DOHH2 (cell line): Measurements from ENCODE around the gene RASA2.
"Not testable (repeated sequence)": the region's sequence is repeated elsewhere in the genome, so short reads cannot be mapped to it uniquely, and the experiment has no call there.

Experiments
- H3F3A ChIP-seq: fragments of 200-600 bp; sonication (generic), shearing (Covaris generic); 2 replicates; pipeline ENCODE4 v1.6.0; 2016; ENCODE audit warnings: antibody characterized with exemption, mild to moderate bottlenecking; ENCODE audit not compliant: control insufficient read depth, insufficient read depth
- H3K27ac ChIP-seq: fragments of 200-600 bp; sonication (generic); 2 replicates; pipeline ENCODE4 v1.5.1; 2014; ENCODE audit warnings: low read depth, mild to moderate bottlenecking, low read length, moderate library complexity
- H3K27me3 ChIP-seq: fragments of 200-600 bp; sonication (generic); 2 replicates; pipeline ENCODE4 v1.6.1; 2014; ENCODE audit warnings: mild to moderate bottlenecking, low read length, mixed read lengths; ENCODE audit not compliant: control insufficient read depth
- H3K36me3 ChIP-seq: fragments of 200-600 bp; sonication (generic); 2 replicates; pipeline ENCODE4 v1.6.1; 2014; ENCODE audit warnings: mild to moderate bottlenecking, low read length, moderate library complexity, mixed read lengths; ENCODE audit not compliant: control insufficient read depth
- H3K4me1 ChIP-seq: fragments of 200-600 bp; sonication (generic); 2 replicates; pipeline ENCODE4 v1.6.1; 2014; ENCODE audit warnings: mild to moderate bottlenecking, low read length, mixed read lengths; ENCODE audit not compliant: control insufficient read depth
- H3K4me2 ChIP-seq: fragments of 200-600 bp; sonication (generic); 2 replicates; pipeline ENCODE4 v1.6.0; 2014; ENCODE audit warnings: mild to moderate bottlenecking, low read length, moderate library complexity
- H3K4me3 ChIP-seq: fragments of 200-600 bp; sonication (generic); 2 replicates; pipeline ENCODE4 v1.5.1; 2014; ENCODE audit warnings: mild to moderate bottlenecking, low read length, mixed read lengths
- H3K79me2 ChIP-seq: fragments of 200-600 bp; sonication (generic); 2 replicates; pipeline ENCODE4 v1.6.1; 2014; ENCODE audit warnings: mild to moderate bottlenecking, low read length, mixed read lengths; ENCODE audit not compliant: control insufficient read depth
- H3K9me2 ChIP-seq: fragments of 200-600 bp; sonication (generic); replicated peaks from 2 replicates; pipeline ENCODE4 v1.6.1; 2014; ENCODE audit warnings: mild to moderate bottlenecking, low read length, mixed read lengths; ENCODE audit not compliant: control insufficient read depth
- H3K9me3 ChIP-seq: fragments of 200-600 bp; sonication (generic); 2 replicates; pipeline ENCODE4 v1.6.1; 2014; ENCODE audit warnings: antibody characterized with exemption, low read length, mixed read lengths; ENCODE audit not compliant: control insufficient read depth, insufficient read depth
- H4K20me1 ChIP-seq: fragments of 200-600 bp; sonication (generic); 2 replicates; pipeline ENCODE4 v1.6.0; 2014; ENCODE audit warnings: low read depth, mild to moderate bottlenecking, antibody characterized with exemption, low read length, moderate library complexity; ENCODE audit not compliant: control insufficient read depth, insufficient read depth
- EZH2phosphoT487 ChIP-seq: fragments of 200-600 bp; sonication (generic); IDR thresholded peaks from 2 replicates; pipeline ENCODE4 v1.6.1; 2017; ENCODE audit warnings: borderline replicate concordance, mild to moderate bottlenecking, antibody characterized with exemption, low read length, moderate library complexity, mixed read lengths
- TF ChIP-seq, protein P1 (sequence below): fragments of 200-600 bp; sonication (generic); IDR thresholded peaks from one replicate; pipeline ENCODE4 v1.5.1; 2014; ENCODE audit warnings: antibody characterized with exemption, mild to moderate bottlenecking, low read depth, low read length; ENCODE audit not compliant: poor library complexity, severe bottlenecking

RASA2 gene

GRCh38 chr3:141623691-141624090 lies 136.9 kb downstream of the RASA2 start:
- Histone ChIP-seq H3K4me1 (no peaks in the 10 kb centered on the region), H3K9me3 (peaks cover 4% of the 10 kb centered on the region), H3F3A (no peaks in the 10 kb centered on the region), H3K27ac (no peak overlapping the region), H3K4me2 (no peak overlapping the region), H3K79me2 (no peaks in the 10 kb centered on the region), H4K20me1 (no peaks in the 10 kb centered on the region), H3K27me3 (no peaks in the 10 kb centered on the region), H3K36me3 (no peaks in the 10 kb centered on the region), H3K9me2 (no peaks in the 10 kb centered on the region), H3K4me3 (no peak overlapping the region)
- TF ChIP-seq EZH2phosphoT487, result no peak
- TF ChIP-seq, protein P1, sequence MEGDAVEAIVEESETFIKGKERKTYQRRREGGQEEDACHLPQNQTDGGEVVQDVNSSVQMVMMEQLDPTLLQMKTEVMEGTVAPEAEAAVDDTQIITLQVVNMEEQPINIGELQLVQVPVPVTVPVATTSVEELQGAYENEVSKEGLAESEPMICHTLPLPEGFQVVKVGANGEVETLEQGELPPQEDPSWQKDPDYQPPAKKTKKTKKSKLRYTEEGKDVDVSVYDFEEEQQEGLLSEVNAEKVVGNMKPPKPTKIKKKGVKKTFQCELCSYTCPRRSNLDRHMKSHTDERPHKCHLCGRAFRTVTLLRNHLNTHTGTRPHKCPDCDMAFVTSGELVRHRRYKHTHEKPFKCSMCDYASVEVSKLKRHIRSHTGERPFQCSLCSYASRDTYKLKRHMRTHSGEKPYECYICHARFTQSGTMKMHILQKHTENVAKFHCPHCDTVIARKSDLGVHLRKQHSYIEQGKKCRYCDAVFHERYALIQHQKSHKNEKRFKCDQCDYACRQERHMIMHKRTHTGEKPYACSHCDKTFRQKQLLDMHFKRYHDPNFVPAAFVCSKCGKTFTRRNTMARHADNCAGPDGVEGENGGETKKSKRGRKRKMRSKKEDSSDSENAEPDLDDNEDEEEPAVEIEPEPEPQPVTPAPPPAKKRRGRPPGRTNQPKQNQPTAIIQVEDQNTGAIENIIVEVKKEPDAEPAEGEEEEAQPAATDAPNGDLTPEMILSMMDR, result no peak

- peaks cover 4% of the 10 kb centered on the region for H3K9me3 ChIP-seq
- no peaks in the 10 kb centered on the region for H3F3A ChIP-seq
- no peaks in the 10 kb centered on the region for H3K9me2 ChIP-seq
- H3K4me3 ChIP-seq, result no peak overlapping the region
- H3K4me2 ChIP-seq, result no peak overlapping the region
- H4K20me1 ChIP-seq, result no peaks in the 10 kb centered on the region
- H3K27me3 ChIP-seq, result no peaks in the 10 kb centered on the region
- TF ChIP-seq, protein P1, result no peak
- no peak for TF ChIP-seq EZH2phosphoT487
- H3K79me2 ChIP-seq, result no peaks in the 10 kb centered on the region
- H3K36me3 ChIP-seq, result no peaks in the 10 kb centered on the region
- no peaks in the 10 kb centered on the region for H3K4me1 ChIP-seq
- no peak overlapping the region for H3K27ac ChIP-seq
Observed at GRCh38 chr3:141625506-141625905, 138.7 kb downstream of the RASA2 start.

GRCh38 chr3:141628334-141628733 lies 141.5 kb downstream of the RASA2 start:
- H3K4me3 ChIP-seq, H3F3A ChIP-seq, H3K9me3 ChIP-seq, H3K27ac ChIP-seq, H3K79me2 ChIP-seq, H4K20me1 ChIP-seq, H3K27me3 ChIP-seq, H3K4me2 ChIP-seq, H3K9me2 ChIP-seq, H3K36me3 ChIP-seq, H3K4me1 ChIP-seq: not testable (repeated sequence)

DNA sequence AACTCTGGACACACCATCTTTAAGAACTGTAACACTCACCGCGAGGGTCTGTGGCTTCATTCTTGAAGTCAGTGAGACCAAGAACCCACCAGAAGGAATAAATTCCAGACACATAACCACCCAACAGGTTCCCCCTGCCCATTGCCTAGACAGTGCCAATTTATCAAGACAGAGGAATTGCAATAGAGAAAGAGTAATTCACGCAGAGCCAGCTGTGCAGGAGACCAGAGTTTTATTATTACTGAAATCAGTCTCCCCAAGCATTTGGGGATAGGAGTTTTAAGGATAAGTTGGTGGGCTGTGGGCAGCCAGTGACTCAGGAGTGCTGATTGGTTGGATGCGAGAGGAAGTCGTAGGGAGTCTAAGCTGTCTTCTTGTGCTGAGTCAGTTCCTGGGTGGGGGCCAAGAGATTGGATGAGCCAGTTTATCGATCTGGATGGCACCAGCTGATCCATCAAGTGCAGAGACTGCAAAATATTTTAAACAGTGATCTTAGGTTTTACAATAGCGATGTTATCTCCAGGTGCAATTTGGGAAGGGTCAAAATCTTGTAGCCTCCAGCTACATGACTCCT lies 142.1 kb downstream of the RASA2 start:
- not testable (repeated sequence) for H3K4me1 ChIP-seq, H3K9me3 ChIP-seq, H4K20me1 ChIP-seq, H3F3A ChIP-seq, H3K27ac ChIP-seq, H3K4me3 ChIP-seq, H3K27me3 ChIP-seq, H3K4me2 ChIP-seq, H3K79me2 ChIP-seq, H3K9me2 ChIP-seq, H3K36me3 ChIP-seq
